HEK293 (cell line): ENCODE measurements around the gene KRTAP12-1.
A peak's percentile ranks its signal among the peaks of the same experiment; 100 is the strongest.
"Not testable (repeated sequence)": the region's sequence is repeated elsewhere in the genome, so short reads cannot be mapped to it uniquely, and the experiment has no call there.

Experiments
- CTCF ChIA-PET: fragments of 350-600 bp; formaldehyde crosslinking; extraction: SDS; loops from one replicate; lab custom pipeline; 2021; ENCODE audit warnings: antibody characterized with exemption; lab: Yijun Ruan, JAX
- POLR2A ChIA-PET: fragments of 300-600 bp; formaldehyde crosslinking; extraction: SDS; loops from one replicate; lab custom pipeline; 2020; ENCODE audit warnings: antibody characterized with exemption, inconsistent platforms; lab: Yijun Ruan, JAX
- H3K27ac ChIP-seq: fragments of 200-500 bp; sonication (Bioruptor generic); 2 replicates; pipeline ENCODE4 v1.5.1; 2014; ENCODE audit warnings: low read depth, low read length, control low read depth, inconsistent platforms; ENCODE audit errors: extremely low read depth
- H3K36me3 ChIP-seq, 2 experiments: fragments of 200-500 bp in 1 of 2; sonication (Bioruptor generic) in 1 of 2; 1 replicate in 1 of 2; 2 replicates in 1 of 2; pipeline ENCODE4 v1.5.1; 2014 to 2017; ENCODE audit warnings: inconsistent platforms in 2 of 2, low read length in 2 of 2; ENCODE audit not compliant: control insufficient read depth in 2 of 2, insufficient read depth in 1 of 2
- H3K4me1 ChIP-seq: fragments of 200-500 bp; sonication (Bioruptor generic); 2 replicates; pipeline ENCODE4 v1.5.1; 2014; ENCODE audit warnings: mild to moderate bottlenecking, low read length, inconsistent platforms; ENCODE audit not compliant: control insufficient read depth, insufficient read depth
- H3K4me3 ChIP-seq: 2 replicates; pipeline ENCODE4 v1.5.1; 2011; ENCODE audit warnings: low read depth, mild to moderate bottlenecking, control low read depth, low read length, moderate library complexity
- H3K9me3 ChIP-seq: fragments of 200-500 bp; sonication (Bioruptor generic); 2 replicates; pipeline ENCODE4 v1.5.1; 2014; ENCODE audit warnings: low read depth, low read length, inconsistent platforms; ENCODE audit not compliant: control insufficient read depth, insufficient read depth
- EGR2 ChIP-seq: fragments of 450-650 bp; formaldehyde crosslinking; IDR thresholded peaks from 2 replicates; pipeline ENCODE4 v1.5.1; 2016; ENCODE audit warnings: low read depth, missing biosample characterization, missing genetic modification characterization
- FEZF1 ChIP-seq: fragments of 450-650 bp; formaldehyde crosslinking; IDR thresholded peaks from 2 replicates; pipeline ENCODE4 v1.5.1; 2016; ENCODE audit warnings: missing biosample characterization, missing genetic modification characterization
- OSR2 ChIP-seq: fragments of 450-650 bp; formaldehyde crosslinking; IDR thresholded peaks from 2 replicates; pipeline ENCODE4 v1.5.1; 2016; ENCODE audit warnings: missing biosample characterization, missing genetic modification characterization
- TCF7L2 ChIP-seq: IDR thresholded peaks from 2 replicates; pipeline ENCODE4 v1.6.1; 2011; ENCODE audit warnings: low read depth, mild to moderate bottlenecking, inconsistent platforms, low read length, moderate library complexity, borderline replicate concordance
- YY2 ChIP-seq: fragments of 450-650 bp; formaldehyde crosslinking; IDR thresholded peaks from 2 replicates; pipeline ENCODE4 v1.5.1; 2016; ENCODE audit warnings: missing biosample characterization, missing genetic modification characterization
- ZEB2 ChIP-seq: fragments of 450-650 bp; formaldehyde crosslinking; IDR thresholded peaks from 2 replicates; pipeline ENCODE4 v1.5.1; 2016; ENCODE audit warnings: missing biosample characterization, missing genetic modification characterization
- ZFHX2 ChIP-seq: fragments of 450-650 bp; formaldehyde crosslinking; conservative IDR thresholded peaks from 2 replicates; pipeline ENCODE4 v1.5.1; 2016; ENCODE audit warnings: missing biosample characterization, missing genetic modification characterization
- ZIC2 ChIP-seq: fragments of 450-650 bp; formaldehyde crosslinking; IDR thresholded peaks from 2 replicates; pipeline ENCODE4 v1.5.1; 2016; ENCODE audit warnings: missing biosample characterization, missing genetic modification characterization
- ZNF239 ChIP-seq: fragments of 450-650 bp; formaldehyde crosslinking; IDR thresholded peaks from 2 replicates; pipeline ENCODE4 v1.5.1; 2016; ENCODE audit warnings: missing biosample characterization, missing genetic modification characterization
- ZNF292 ChIP-seq: fragments of 450-650 bp; formaldehyde crosslinking; IDR thresholded peaks from 2 replicates; pipeline ENCODE4 v1.5.1; 2016; ENCODE audit warnings: low read depth, missing biosample characterization, missing genetic modification characterization, borderline replicate concordance
- ZNF549 ChIP-seq: fragments of 450-650 bp; IDR thresholded peaks from 2 replicates; pipeline ENCODE4 v1.5.1; 2018; ENCODE audit warnings: missing biosample characterization, missing genetic modification characterization, mild to moderate bottlenecking, inconsistent platforms, moderate library complexity
- ZNF571 ChIP-seq: fragments of 450-650 bp; formaldehyde crosslinking; IDR thresholded peaks from 2 replicates; pipeline ENCODE4 v1.5.0; 2017; ENCODE audit warnings: missing biosample characterization, missing genetic modification characterization
- ZNF610 ChIP-seq: fragments of 450-650 bp; formaldehyde crosslinking; IDR thresholded peaks from 2 replicates; pipeline ENCODE4 v1.5.1; 2016; ENCODE audit warnings: missing biosample characterization, missing genetic modification characterization, borderline replicate concordance
- ZNF626 ChIP-seq: fragments of 450-650 bp; sonication (Bioruptor Pico); formaldehyde crosslinking; IDR thresholded peaks from 2 replicates; pipeline ENCODE4 v1.5.1; 2018; ENCODE audit warnings: missing biosample characterization, missing genetic modification characterization, inconsistent platforms
- ZNF658 ChIP-seq: fragments of 450-650 bp; formaldehyde crosslinking; IDR thresholded peaks from 2 replicates; pipeline ENCODE4; 2016; ENCODE audit warnings: missing biosample characterization, missing genetic modification characterization
- ZNF664 ChIP-seq: fragments of 450-650 bp; formaldehyde crosslinking; IDR thresholded peaks from 2 replicates; pipeline ENCODE4 v1.5.1; 2016; ENCODE audit warnings: missing biosample characterization, missing genetic modification characterization
- ZNF677 ChIP-seq: fragments of 450-650 bp; IDR thresholded peaks from 2 replicates; pipeline ENCODE4 v1.5.0; 2018; ENCODE audit warnings: missing biosample characterization, mild to moderate bottlenecking, missing genetic modification characterization, moderate library complexity
- ZNF785 ChIP-seq: fragments of 450-650 bp; formaldehyde crosslinking; IDR thresholded peaks from 2 replicates; pipeline ENCODE4 v1.5.1; 2016; ENCODE audit warnings: missing biosample characterization, missing genetic modification characterization
- ZSCAN23 ChIP-seq: fragments of 450-650 bp; formaldehyde crosslinking; IDR thresholded peaks from 2 replicates; pipeline ENCODE4 v1.5.1; 2016; ENCODE audit warnings: missing biosample characterization, missing genetic modification characterization
- TF ChIP-seq, protein P1 (sequence below): fragments of 450-650 bp; formaldehyde crosslinking; IDR thresholded peaks from 2 replicates; pipeline ENCODE4 v1.5.1; 2016; ENCODE audit warnings: missing biosample characterization, missing genetic modification characterization

The KRTAP12-1 gene

DNA sequence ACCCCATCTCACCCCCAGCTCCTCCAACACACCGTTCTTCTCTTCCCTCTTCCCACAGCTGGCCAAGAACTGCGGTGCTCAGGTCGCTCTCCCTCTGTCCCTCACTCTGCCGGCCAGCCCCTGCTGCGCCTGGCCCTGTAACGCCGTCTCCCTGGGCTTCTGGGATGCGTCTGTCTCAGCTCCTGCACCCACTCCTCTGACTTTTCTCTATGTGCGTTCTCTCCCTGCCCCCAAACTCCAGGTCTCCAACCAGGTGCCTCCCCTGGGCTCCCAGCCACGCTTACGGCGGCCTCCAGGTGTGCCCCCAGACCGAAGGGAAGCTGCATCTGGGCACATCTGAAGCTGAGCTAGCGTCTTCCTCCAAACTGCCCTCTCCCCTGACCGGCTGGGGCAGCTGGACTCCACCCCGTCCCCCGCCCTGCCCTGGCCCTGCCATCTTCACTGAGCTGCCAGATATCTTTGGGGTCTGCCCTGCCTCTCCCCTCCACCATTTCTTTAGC, 17.6 kb upstream of the KRTAP12-1 start (continued):
- no peak for TF ChIP-seq ZNF785 (tag by site-specific recombination)
- no peak for TF ChIP-seq ZNF664

- H3K4me3 ChIP-seq, result no peak overlapping the region
- no peaks in the 10 kb centered on the region for H3K4me1 ChIP-seq
- no peaks in the 10 kb centered on the region for H3K36me3 ChIP-seq
- no peak overlapping the region for H3K27ac ChIP-seq
- ChIA-PET CTCF (interaction anchor here (0.7 kb wide), 1 partner anchor 175 kb away, joined by 3 read pairs; no protein-coding TSS in a partner anchor), POLR2A (no interaction called here)
- TF ChIP-seq ZNF610 (tag by site-specific recombination) (no peak), TCF7L2 (no peak), ZIC2 (tag by site-specific recombination) (peak; percentile 56), ZNF626 (tag by site-specific recombination) (no peak), ZNF239 (no peak), ZNF549 (tag by site-specific recombination) (no peak), YY2 (tag by site-specific recombination) (no peak), ZFHX2 (tag by site-specific recombination) (peak; percentile 26; the same call in 1 of the 2 replicates), EGR2 (tag by site-specific recombination) (peak; percentile 50; the same call in 1 of the 2 replicates), ZEB2 (tag by site-specific recombination) (no peak)
- H3K9me3 ChIP-seq, result no peaks in the 10 kb centered on the region; the same call in 1 of the 2 replicates
Observed at GRCh38 chr21:44697811-44698734, 16.1 kb upstream of the KRTAP12-1 start.

GRCh38 chr21:44697172-44697810, 15.3 kb upstream of the KRTAP12-1 start, which contains the start of gene KRTAP10-12:
Gene KRTAP10-12 (plus strand): TSS chr21:44697172. CDS start chr21:44697202, 30 bp downstream.
- POLR2A ChIA-PET, H3K4me1 ChIP-seq, H3K9me3 ChIP-seq, H3K27ac ChIP-seq, H3K4me3 ChIP-seq, H3K36me3 ChIP-seq: not testable (repeated sequence)
- CTCF ChIA-PET, result interaction anchor here (0.5 to 0.7 kb wide), 3 partner anchors 16 to 45 kb away, joined by 3 to 5 read pairs (median 3); no protein-coding TSS in a partner anchor

DNA sequence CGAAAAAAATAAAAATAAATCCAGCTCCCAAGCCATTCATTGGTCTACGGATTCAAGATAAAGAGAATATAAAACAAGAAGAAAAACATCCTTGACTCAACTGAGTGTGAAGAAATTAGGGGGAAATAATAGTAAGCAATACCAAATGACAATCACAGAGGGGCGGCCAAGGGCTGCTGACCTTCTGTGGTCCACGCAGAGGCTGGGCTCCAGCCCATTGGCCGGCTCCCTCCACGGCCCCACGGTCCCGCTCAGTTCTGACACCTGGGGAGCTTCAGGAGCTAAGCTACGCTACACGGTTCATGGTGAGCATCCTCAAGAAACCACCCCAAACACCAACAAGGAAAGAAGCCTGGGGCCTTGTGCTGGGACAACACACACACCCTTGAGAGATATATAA, 14.6 kb upstream of the KRTAP12-1 start:
- POLR2A ChIA-PET, result interaction anchor here (0.6 kb wide), 1 partner anchor 300 kb away, joined by 3 read pairs; no protein-coding TSS in a partner anchor
- TF ChIP-seq ZNF658 (no peak), ZNF571 (no peak), ZNF626 (tag by site-specific recombination) (no peak), ZNF677 (no peak), ZSCAN23 (no peak), ZNF292 (tag by site-specific recombination) (no peak), OSR2 (no peak), FEZF1 (no peak)
- TF ChIP-seq, protein P1, sequence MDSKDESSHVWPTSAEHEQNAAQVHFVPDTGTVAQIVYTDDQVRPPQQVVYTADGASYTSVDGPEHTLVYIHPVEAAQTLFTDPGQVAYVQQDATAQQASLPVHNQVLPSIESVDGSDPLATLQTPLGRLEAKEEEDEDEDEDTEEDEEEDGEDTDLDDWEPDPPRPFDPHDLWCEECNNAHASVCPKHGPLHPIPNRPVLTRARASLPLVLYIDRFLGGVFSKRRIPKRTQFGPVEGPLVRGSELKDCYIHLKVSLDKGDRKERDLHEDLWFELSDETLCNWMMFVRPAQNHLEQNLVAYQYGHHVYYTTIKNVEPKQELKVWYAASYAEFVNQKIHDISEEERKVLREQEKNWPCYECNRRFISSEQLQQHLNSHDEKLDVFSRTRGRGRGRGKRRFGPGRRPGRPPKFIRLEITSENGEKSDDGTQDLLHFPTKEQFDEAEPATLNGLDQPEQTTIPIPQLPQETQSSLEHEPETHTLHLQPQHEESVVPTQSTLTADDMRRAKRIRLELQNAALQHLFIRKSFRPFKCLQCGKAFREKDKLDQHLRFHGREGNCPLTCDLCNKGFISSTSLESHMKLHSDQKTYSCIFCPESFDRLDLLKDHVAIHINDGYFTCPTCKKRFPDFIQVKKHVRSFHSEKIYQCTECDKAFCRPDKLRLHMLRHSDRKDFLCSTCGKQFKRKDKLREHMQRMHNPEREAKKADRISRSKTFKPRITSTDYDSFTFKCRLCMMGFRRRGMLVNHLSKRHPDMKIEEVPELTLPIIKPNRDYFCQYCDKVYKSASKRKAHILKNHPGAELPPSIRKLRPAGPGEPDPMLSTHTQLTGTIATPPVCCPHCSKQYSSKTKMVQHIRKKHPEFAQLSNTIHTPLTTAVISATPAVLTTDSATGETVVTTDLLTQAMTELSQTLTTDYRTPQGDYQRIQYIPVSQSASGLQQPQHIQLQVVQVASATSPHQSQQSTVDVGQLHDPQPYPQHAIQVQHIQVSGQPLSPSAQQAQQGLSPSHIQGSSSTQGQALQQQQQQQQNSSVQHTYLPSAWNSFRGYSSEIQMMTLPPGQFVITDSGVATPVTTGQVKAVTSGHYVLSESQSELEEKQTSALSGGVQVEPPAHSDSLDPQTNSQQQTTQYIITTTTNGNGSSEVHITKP (tag by site-specific recombination), result no peak
- TF ChIP-seq, all 188 proteins: peak for 0
- no peaks in the 10 kb centered on the region; the same call in none of the 2 replicates for H3K9me3 ChIP-seq
- H3K27ac ChIP-seq, result no peak overlapping the region
- no peak overlapping the region for H3K4me3 ChIP-seq
- CTCF ChIA-PET, result interaction anchor here (0.5 to 1.1 kb wide), 3 partner anchors 7 to 46 kb away, joined by 3 to 5 read pairs (median 3); no protein-coding TSS in a partner anchor
- H3K36me3 ChIP-seq, result no peaks in the 10 kb centered on the region
- no peaks in the 10 kb centered on the region for H3K4me1 ChIP-seq
